Adrenal gland (tissue), 5 donors: Measurements from ENCODE around the gene RASGEF1C.
"Not testable (repeated sequence)": the region's sequence is repeated elsewhere in the genome, so short reads cannot be mapped to it uniquely, and the experiment has no call there.

Experiments used
- CTCF ChIP-seq, 6 experiments: fragments of 450-650 bp in 4 of 6; fragments of 200-600 bp in 2 of 6; sonication (generic) in 1 of 6; IDR thresholded peaks; 1 replicate in 5 of 6; 2 replicates in 1 of 6; pipeline versions ENCODE4 v1.5.1 to v1.8.0; 2016 to 2021; ENCODE audit warnings: antibody characterized with exemption in 6 of 6, mild to moderate bottlenecking in 2 of 6, moderate library complexity in 1 of 6
- POLR2A ChIP-seq, 2 donors: fragments of 450-650 bp; IDR thresholded peaks; one replicate each; pipeline ENCODE4 v1.6.1; 2017; ENCODE audit warnings: antibody characterized with exemption in 2 of 2, mild to moderate bottlenecking in 2 of 2, moderate library complexity in 1 of 2
- donor health status: DM: no; HTN: no; CAD: no.

GRCh38 chr5:180126156-180126555, 82.9 kb downstream of the RASGEF1C start:
- not testable (repeated sequence) for TF ChIP-seq POLR2A, CTCF (IDR thresholded peaks at IDR 0.05)
